Middle frontal gyrus (tissue), 1 donor: ENCODE data around the gene ZC3H12C.
"Not testable (repeated sequence)": the region's sequence is repeated elsewhere in the genome, so short reads cannot be mapped to it uniquely, and the experiment has no call there.

Experiments used
- DNase-seq: peaks from one replicate; pipeline ENCODE4 v3.0.0-alpha.2; 2015; ENCODE audit warnings: low spot score; ENCODE audit errors: extremely low spot score

The ZC3H12C gene

GRCh38 chr11:110176366-110177085, 83.3 kb downstream of the ZC3H12C start:
- no peak for DNase-seq

- DNase-seq: no peak
Observed at GRCh38 chr11:110177086-110177456, 83.9 kb downstream of the ZC3H12C start.

GRCh38 chr11:110179064-110179463, 85.9 kb downstream of the ZC3H12C start:
- DNase-seq: no peak

GRCh38 chr11:110182886-110183285, 89.7 kb downstream of the ZC3H12C start:
- no peak for DNase-seq

- no peak for DNase-seq
Observed at GRCh38 chr11:110184456-110184855, 91.3 kb downstream of the ZC3H12C start.

- no peak for DNase-seq
Observed at GRCh38 chr11:110185121-110185591, 92.0 kb downstream of the ZC3H12C start.

GRCh38 chr11:110185599-110185998, 92.4 kb downstream of the ZC3H12C start:
- DNase-seq: no peak

- no peak for DNase-seq
Observed at GRCh38 chr11:110186456-110186855, 93.3 kb downstream of the ZC3H12C start.

GRCh38 chr11:110186867-110187266, 93.7 kb downstream of the ZC3H12C start:
- no peak for DNase-seq

- DNase-seq: no peak
Observed at GRCh38 chr11:110187731-110188130, 94.5 kb downstream of the ZC3H12C start.

- no peak for DNase-seq
Observed at GRCh38 chr11:110190885-110191284, 97.7 kb downstream of the ZC3H12C start.

GRCh38 chr11:110192604-110193282, 99.6 kb downstream of the ZC3H12C start:
- not testable (repeated sequence) for DNase-seq

GRCh38 chr11:110194211-110194766, 101.1 kb downstream of the ZC3H12C start:
- DNase-seq: not testable (repeated sequence)

GRCh38 chr11:110196241-110196754, 103.1 kb downstream of the ZC3H12C start:
- DNase-seq: no peak

- no peak for DNase-seq
Observed at GRCh38 chr11:110196884-110197420, 103.8 kb downstream of the ZC3H12C start.

- no peak for DNase-seq
Observed at GRCh38 chr11:110198031-110198729, 105.0 kb downstream of the ZC3H12C start.

- DNase-seq: no peak
Observed at GRCh38 chr11:110199184-110199981, 106.2 kb downstream of the ZC3H12C start.

GRCh38 chr11:110200241-110200640, 107.0 kb downstream of the ZC3H12C start:
- DNase-seq: no peak

- no peak for DNase-seq
Observed at GRCh38 chr11:110200836-110201235, 107.6 kb downstream of the ZC3H12C start.

- DNase-seq: no peak
Observed at GRCh38 chr11:110207123-110207522, 113.9 kb downstream of the ZC3H12C start.
